Measurements from ENCODE around the gene BEND6. TPM values are rescaled to one million over a fixed set of nuclear protein-coding genes. Genes with fewer than 3 reads are reported as not detected.

Gene BEND6
- total RNA-seq, 1 experiment from 2014 or later = 1.4 TPM

- DNase-seq = no peak
- no peak overlapping the region for H4K91ac ChIP-seq (ENCODE audit: insufficient read length, low read depth, low read length)
- H3K4me1 ChIP-seq (ENCODE audit: insufficient read depth, low read length) = no peaks in the 10 kb centered on the region
- H2BK15ac ChIP-seq (ENCODE audit: low read depth, low read length) = no peak overlapping the region
- no peak overlapping the region for H3K18ac ChIP-seq (ENCODE audit: insufficient read length, low read depth, low read length)
- no peak overlapping the region for H3K9ac ChIP-seq (ENCODE audit: extremely low read depth, insufficient read length, low read length)
- no peaks in the 10 kb centered on the region for H3K27me3 ChIP-seq (ENCODE audit: insufficient read depth, low read length)
- no peaks in the 10 kb centered on the region for H4K20me1 ChIP-seq (ENCODE audit: control insufficient read depth, insufficient read depth, insufficient read length)
- WGBS (ENCODE audit: extremely low coverage, insufficient read length, low lambda C conversion rate) = no CpG with 5 or more reads among the region's 3 CpGs
- H3K4ac ChIP-seq (ENCODE audit: low read depth, low read length) = no peak overlapping the region
- H3K27ac Mint-ChIP-seq = no peak overlapping the region
- no peaks in the 10 kb centered on the region for H3K4me1 Mint-ChIP-seq
- H3K9me3 ChIP-seq (ENCODE audit: control insufficient read depth, low read depth, low read length) = peaks cover 8% of the 10 kb centered on the region
- no peak overlapping the region for H3K56ac ChIP-seq (ENCODE audit: insufficient read length, low read depth, low read length)
- H3K79me2 ChIP-seq (ENCODE audit: insufficient read depth, low read length) = no peaks in the 10 kb centered on the region
- H3T11ph ChIP-seq (ENCODE audit: low read length) = no peak overlapping the region
- no peak overlapping the region for H3K27ac ChIP-seq (ENCODE audit: insufficient read length, low read depth, low read length)
- no peaks in the 10 kb centered on the region for H3K79me1 ChIP-seq (ENCODE audit: insufficient read depth, low read depth, low read length, poor library complexity, severe bottlenecking)
- no peak overlapping the region for H2AFZ ChIP-seq (ENCODE audit: low read length)
- H2BK5ac ChIP-seq (ENCODE audit: insufficient read length, low read length) = no peak overlapping the region
- H3K36me3 Mint-ChIP-seq (ENCODE audit: insufficient read depth in 1 of 3, low read depth in 3 of 3) = peaks cover 0 to 15% (median 10%) of the 10 kb centered on the region in 3 experiments; a peak in 5 of 7 replicates
- H3K27me3 Mint-ChIP-seq (ENCODE audit: low read depth) = no peaks in the 10 kb centered on the region
- no peaks in the 10 kb centered on the region for H3K23me2 ChIP-seq (ENCODE audit: insufficient read length, low read depth, low read length, poor library complexity, severe bottlenecking)
- H3K23ac ChIP-seq (ENCODE audit: insufficient read length, low read depth, low read length) = no peak overlapping the region
- H4K5ac ChIP-seq (ENCODE audit: insufficient read length, low read depth, low read length) = no peak overlapping the region
- H3K9me3 Mint-ChIP-seq = peaks cover 10 to 14% of the 10 kb centered on the region in 2 experiments; a peak in 4 of 5 replicates
- no peak overlapping the region for H3K4me3 Mint-ChIP-seq
- no peak overlapping the region for H2AK5ac ChIP-seq (ENCODE audit: insufficient read length, low read length)
- H4K8ac ChIP-seq (replicated peaks; ENCODE audit: insufficient read length, low read depth, low read length) = no peak overlapping the region
- H3K14ac ChIP-seq (ENCODE audit: insufficient read depth, low read length) = no peak overlapping the region
- H2BK12ac ChIP-seq (ENCODE audit: insufficient read length, low read depth, low read length) = no peak overlapping the region
- H2BK120ac ChIP-seq (ENCODE audit: low read depth, low read length, poor library complexity, severe bottlenecking) = no peak overlapping the region
- no peak overlapping the region for H3K4me2 ChIP-seq (ENCODE audit: insufficient read depth, insufficient read length, low read length)
- TF ChIP-seq, protein P1, sequence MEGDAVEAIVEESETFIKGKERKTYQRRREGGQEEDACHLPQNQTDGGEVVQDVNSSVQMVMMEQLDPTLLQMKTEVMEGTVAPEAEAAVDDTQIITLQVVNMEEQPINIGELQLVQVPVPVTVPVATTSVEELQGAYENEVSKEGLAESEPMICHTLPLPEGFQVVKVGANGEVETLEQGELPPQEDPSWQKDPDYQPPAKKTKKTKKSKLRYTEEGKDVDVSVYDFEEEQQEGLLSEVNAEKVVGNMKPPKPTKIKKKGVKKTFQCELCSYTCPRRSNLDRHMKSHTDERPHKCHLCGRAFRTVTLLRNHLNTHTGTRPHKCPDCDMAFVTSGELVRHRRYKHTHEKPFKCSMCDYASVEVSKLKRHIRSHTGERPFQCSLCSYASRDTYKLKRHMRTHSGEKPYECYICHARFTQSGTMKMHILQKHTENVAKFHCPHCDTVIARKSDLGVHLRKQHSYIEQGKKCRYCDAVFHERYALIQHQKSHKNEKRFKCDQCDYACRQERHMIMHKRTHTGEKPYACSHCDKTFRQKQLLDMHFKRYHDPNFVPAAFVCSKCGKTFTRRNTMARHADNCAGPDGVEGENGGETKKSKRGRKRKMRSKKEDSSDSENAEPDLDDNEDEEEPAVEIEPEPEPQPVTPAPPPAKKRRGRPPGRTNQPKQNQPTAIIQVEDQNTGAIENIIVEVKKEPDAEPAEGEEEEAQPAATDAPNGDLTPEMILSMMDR (conservative IDR thresholded peaks at IDR 0.05) = peak; percentile 66
- H2BK20ac ChIP-seq (ENCODE audit: low read depth, low read length, poor library complexity, severe bottlenecking) = no peak overlapping the region
These were observed 40.5 kb downstream of the BEND6 start for GRCh38 chr6:56995347-56995902.
